PC-3 (cell line): Measurements from ENCODE around the gene OR51F1.

ENCODE experiments used
- EZH2 ChIP-seq: fragments of 300-600 bp; sonication (generic); IDR thresholded peaks from one replicate; pipeline ENCODE4 v1.6.1; 2017; ENCODE audit warnings: antibody characterized with exemption, mild to moderate bottlenecking, low read length; ENCODE audit not compliant: unreplicated experiment
- EZH2phosphoT487 ChIP-seq: fragments of 300-600 bp; sonication (generic); IDR thresholded peaks from 2 replicates; pipeline ENCODE4 v1.6.1; 2018; ENCODE audit warnings: mild to moderate bottlenecking, antibody characterized with exemption, low read length, borderline replicate concordance

GRCh38 chr11:4804280-4804679 lies 34.5 kb upstream of the OR51F1 start, which contains the start of gene OR52R1:
- TF ChIP-seq EZH2phosphoT487, result no peak
- no peak for TF ChIP-seq EZH2
